Stimulated activated CD4-positive, alpha-beta T cell treated with anti-CD3 and anti-CD28 coated beads, Interleukin-15, amount 100 ng/mL, for 48 hours (primary cell): ENCODE measurements around the gene VWA5B2.

Experiments used
- DNase-seq, 2 donors: peaks; one replicate each; pipeline ENCODE4 v3.0.0-alpha.2; 2020; ENCODE audit warnings: low read depth in 2 of 2

VWA5B2 gene

GRCh38 chr3:184275381-184275701, 46.0 kb downstream of the VWA5B2 start:
- no peak for DNase-seq

GRCh38 chr3:184275961-184276910, 46.9 kb downstream of the VWA5B2 start, which contains the start of gene ECE2:
Gene ECE2, plus strand, starts transcription at chr3:184276022. Its CDS starts 132 bp downstream, at chr3:184276154.
- DNase-seq = no peak

- DNase-seq = no peak
Observed at GRCh38 chr3:184277366-184277765, 48.0 kb downstream of the VWA5B2 start.

DNA sequence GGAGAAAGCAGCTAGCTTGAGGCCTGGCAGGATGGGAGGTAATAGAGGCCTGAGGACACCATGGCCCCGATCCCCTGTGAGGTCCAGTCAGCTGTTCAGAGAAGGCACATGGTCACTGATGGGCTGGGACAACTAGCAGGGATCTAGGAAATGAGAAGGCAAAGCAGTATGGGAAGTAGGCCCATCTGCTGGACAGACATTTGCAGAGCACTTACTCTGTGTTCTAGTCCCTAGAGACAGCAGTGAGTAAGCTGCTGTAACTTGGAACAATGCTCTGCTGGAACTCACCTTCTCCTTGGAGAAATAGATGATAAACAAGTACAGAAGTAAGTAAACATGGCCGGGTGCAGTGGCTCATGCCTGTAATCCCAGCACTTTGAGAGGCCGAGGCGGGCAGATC, 53.6 kb downstream of the VWA5B2 start:
- DNase-seq = no peak

- DNase-seq = no peak
Observed at GRCh38 chr3:184283681-184284080, 54.3 kb downstream of the VWA5B2 start.

- DNase-seq = no peak
Observed at GRCh38 chr3:184284696-184285095, 55.3 kb downstream of the VWA5B2 start.

DNA sequence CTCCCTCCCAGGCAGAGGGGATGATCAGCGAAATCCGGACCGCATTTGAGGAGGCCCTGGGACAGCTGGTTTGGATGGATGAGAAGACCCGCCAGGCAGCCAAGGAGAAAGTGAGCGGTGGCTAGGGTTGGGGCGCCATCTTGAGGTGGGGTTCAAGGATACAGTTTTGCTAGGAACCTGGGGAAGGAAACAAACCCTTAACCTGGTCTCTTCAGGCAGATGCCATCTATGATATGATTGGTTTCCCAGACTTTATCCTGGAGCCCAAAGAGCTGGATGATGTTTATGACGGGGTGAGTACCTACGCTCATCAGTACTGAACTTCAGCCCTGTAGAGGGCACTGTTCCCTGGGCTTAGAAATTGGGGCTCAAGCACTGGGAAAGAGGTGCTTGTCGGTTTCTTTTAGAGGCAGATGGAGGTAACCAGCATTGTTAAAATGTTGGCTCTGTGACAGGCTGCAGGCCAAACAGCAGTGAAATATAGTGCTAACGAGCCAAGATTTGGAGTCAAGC, 60.1 kb downstream of the VWA5B2 start:
- peak; percentile 40 to 65 for DNase-seq

- no peak for DNase-seq
Observed at GRCh38 chr3:184290331-184290730, 60.9 kb downstream of the VWA5B2 start.

DNA sequence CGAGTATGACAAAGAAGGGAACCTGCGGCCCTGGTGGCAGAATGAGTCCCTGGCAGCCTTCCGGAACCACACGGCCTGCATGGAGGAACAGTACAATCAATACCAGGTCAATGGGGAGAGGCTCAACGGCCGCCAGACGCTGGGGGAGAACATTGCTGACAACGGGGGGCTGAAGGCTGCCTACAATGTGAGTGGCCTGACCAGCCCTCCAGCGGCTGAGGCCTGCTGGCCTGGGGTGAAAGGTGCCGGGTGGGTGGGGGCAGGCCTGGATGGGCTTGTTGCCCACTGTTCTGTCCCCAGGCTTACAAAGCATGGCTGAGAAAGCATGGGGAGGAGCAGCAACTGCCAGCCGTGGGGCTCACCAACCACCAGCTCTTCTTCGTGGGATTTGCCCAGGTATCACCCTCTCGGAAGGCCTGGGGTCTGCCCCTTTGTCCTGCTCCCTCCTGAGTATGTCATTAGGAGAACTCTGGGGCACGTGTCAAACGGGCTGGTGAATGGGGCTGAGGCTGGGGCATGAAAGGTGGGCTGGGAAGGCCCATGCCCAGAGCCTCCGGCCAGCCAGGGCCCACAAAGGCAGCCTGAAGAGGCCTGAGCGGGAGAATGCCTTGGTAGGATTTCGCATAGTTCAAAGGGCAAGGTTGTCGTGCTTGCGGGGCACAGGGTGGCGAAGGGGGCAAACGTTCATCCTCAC, 61.8 kb downstream of the VWA5B2 start:
- no peak for DNase-seq
